Fibroblast of villous mesenchyme (primary cell): ENCODE measurements around the gene SMPDL3A. TPM values are rescaled to one million over a fixed set of nuclear protein-coding genes. Genes with fewer than 3 reads are reported as not detected.
A peak's percentile ranks its signal among the peaks of the same experiment; 100 is the strongest.

Experiments
- DNase-seq: peaks from one replicate; pipeline ENCODE4 v3.0.0-alpha.2; 2010; ENCODE audit warnings: low read depth
- H3K4me3 ChIP-seq: 2 replicates; pipeline ENCODE4 v1.5.1; 2011; ENCODE audit warnings: low read depth, mild to moderate bottlenecking, low read length
- total RNA-seq: library from RNA; depleted of rRNA; stranded (reverse); fragments of >200 nt; gene quantifications from 2 replicates; pipeline ENCODE4 v1.2.3, GENCODE V29; 2012
- TF ChIP-seq, protein P1 (sequence below): IDR thresholded peaks from 2 replicates; pipeline ENCODE4 v1.5.1; 2012; ENCODE audit warnings: low read depth, mild to moderate bottlenecking, low read length; ENCODE audit not compliant: insufficient read depth

The SMPDL3A gene
- total RNA-seq, 1 donor, result 13.4 TPM

DNA sequence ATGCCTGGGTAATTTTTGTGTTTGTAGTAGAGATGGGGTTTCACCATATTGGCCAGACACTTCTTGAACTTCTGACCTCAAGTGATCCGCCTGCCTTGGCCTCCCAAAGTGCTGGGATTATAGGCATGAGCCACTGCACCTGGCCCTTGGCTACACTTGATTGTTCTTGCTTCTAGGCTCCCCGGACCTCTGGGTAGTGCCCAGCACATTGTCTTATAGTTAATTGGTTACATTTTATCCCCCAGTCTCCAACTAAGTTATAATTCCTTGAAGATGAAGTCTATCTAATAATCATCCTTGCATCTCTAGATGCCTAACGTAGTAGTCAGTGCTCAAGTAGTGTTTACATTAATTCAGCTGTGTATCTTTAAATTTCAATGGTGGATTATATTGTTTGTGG, 11.8 kb downstream of the SMPDL3A start:
- H3K4me3 ChIP-seq, result no peak overlapping the region
- DNase-seq, result peak; percentile 29
- TF ChIP-seq, protein P1, sequence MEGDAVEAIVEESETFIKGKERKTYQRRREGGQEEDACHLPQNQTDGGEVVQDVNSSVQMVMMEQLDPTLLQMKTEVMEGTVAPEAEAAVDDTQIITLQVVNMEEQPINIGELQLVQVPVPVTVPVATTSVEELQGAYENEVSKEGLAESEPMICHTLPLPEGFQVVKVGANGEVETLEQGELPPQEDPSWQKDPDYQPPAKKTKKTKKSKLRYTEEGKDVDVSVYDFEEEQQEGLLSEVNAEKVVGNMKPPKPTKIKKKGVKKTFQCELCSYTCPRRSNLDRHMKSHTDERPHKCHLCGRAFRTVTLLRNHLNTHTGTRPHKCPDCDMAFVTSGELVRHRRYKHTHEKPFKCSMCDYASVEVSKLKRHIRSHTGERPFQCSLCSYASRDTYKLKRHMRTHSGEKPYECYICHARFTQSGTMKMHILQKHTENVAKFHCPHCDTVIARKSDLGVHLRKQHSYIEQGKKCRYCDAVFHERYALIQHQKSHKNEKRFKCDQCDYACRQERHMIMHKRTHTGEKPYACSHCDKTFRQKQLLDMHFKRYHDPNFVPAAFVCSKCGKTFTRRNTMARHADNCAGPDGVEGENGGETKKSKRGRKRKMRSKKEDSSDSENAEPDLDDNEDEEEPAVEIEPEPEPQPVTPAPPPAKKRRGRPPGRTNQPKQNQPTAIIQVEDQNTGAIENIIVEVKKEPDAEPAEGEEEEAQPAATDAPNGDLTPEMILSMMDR, result no peak

DNA sequence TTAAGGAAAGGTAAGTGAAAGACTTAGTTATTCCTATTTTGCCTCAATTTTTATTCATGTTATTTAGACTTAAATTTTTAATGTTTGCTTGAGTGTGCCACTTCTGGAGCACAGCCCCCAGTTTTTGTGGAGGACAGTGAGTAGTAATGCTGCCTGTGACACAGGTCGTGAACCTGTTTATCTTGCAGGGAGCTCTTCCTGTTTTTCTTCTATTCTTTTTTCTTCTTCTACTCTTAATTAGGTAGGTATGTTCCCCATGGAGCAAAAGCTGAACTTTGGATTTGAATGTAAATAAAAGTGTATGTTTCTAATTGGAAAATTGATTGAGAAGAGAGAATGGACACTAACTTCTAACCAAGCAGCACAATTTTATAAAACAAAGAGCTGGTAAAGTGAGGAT, 12.3 kb downstream of the SMPDL3A start:
- H3K4me3 ChIP-seq, result no peak overlapping the region
- TF ChIP-seq, protein P1, result no peak
- DNase-seq, result no peak

DNA sequence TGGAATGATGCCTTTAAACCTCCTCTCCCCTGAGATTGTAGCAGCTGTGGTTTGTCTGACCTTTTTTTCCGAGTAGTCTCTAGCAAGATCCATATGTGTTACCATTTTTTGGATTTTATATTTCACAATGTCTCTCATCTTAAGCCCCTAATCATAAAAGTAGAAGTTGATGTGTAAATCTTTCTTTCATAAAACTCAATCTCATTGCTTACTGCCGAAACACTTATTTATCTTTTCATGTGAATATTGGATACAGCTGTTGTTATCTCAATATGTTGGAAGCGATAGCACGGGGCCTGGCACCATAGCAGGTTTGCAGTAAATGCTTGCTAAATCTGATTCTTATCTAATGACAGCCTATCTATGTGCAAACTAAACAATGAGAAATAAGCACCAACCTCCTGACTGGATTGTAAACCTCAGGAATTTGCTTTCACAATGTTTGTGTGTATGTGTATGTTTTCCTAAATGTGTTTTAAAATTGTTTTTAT, 14.2 kb downstream of the SMPDL3A start:
- no peak overlapping the region for H3K4me3 ChIP-seq
- peak; percentile 99 for DNase-seq
- TF ChIP-seq, protein P1, result no peak

DNA sequence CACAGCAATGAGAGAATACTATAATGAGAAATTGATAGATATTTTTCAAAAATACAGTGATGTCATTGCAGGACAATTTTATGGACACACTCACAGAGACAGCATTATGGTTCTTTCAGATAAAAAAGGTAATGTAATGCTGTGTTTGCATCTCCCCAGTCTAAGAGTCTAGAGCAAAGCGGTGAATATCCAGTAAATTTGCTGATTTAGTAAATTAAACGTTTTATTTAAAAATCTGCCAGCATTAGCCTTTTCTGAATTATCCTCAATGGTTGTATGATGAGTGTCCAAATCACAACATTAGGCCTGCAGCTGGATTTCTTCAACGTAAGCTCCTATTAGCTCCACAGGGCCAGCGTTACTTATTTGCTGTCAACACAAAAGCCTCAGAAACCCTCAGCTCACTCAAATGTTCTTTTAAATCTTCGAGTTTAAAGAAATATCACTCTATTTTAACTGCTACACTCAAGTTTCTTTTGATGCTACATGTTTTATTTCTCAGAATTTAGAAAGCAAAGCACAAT, 16.0 kb downstream of the SMPDL3A start:
- DNase-seq, result no peak

DNA sequence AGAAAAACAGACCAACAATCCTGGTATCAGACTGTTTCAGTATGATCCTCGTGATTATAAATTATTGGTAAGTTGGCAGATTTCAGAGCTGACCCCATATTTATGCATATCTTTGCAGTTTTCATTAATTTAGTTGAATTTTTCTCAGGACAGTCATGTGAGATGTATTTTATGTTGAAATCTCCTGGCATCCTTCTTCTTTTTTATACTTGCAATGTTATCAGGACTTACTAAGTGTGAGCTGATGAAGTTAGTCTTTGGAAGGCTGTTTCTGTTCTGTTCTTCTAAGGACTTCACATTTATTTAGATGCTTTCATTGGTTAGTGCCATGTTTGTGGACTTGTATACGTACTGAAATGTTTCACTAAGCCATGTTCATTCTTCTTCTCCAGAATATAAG, 17.2 kb downstream of the SMPDL3A start:
- DNase-seq, result peak; percentile 54
- no peak overlapping the region for H3K4me3 ChIP-seq

More for the DNA sequence above, 16.0 kb downstream of the SMPDL3A start:
- H3K4me3 ChIP-seq, result no peak overlapping the region
- TF ChIP-seq, protein P1, result no peak

DNA sequence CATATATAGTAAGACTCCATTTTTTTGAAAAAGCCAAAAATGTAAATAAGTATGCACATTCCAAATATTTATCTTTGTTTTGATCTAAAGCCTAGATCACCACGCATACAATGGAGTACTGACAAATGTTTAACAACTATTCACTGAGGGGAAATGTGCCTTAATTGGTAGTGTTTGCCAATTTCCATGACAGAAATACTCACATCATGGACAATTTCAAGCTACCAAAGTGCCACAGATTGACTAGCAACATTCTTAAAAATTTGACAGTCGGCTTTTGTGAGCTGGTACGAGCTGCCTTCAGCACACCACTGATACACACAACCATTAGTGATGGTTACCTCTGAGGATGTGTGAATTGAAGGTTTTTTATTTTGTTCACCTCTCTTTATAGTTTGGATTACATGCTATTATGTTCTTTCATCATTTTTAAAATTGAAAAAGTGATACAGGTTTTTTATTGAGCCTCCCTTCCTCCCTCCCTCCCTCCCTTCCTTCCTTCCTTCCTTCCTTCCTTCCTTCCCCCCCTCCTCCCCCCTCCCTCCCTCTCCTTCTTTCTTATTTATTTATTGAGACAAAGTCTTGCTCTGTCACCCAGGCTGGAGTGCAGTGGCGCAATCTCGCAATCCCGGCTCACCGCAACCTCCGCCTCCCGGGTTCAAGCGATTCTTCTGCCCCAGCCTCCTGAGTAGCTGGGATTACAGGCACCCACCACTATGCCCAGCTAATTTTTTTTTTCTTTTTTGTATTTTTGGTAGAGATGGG, 19.2 kb downstream of the SMPDL3A start:
- TF ChIP-seq, protein P1, result no peak
- no peak for DNase-seq
- H3K4me3 ChIP-seq, result no peak overlapping the region

More for the DNA sequence above, 17.2 kb downstream of the SMPDL3A start:
- TF ChIP-seq, protein P1, result no peak
